ENCODE data around the gene SH3PXD2A.

GRCh38 chr10:103574097-103575061 lies 281.0 kb downstream of the SH3PXD2A start:
- TF ChIP-seq CTCF (conservative IDR thresholded peaks at IDR 0.05) (no peak), ZFX (IDR thresholded peaks at IDR 0.05) (no peak)

Measured in C4-2B (cell line).